ENCODE measurements around the gene TGFB1.

TGFB1 gene

DNA sequence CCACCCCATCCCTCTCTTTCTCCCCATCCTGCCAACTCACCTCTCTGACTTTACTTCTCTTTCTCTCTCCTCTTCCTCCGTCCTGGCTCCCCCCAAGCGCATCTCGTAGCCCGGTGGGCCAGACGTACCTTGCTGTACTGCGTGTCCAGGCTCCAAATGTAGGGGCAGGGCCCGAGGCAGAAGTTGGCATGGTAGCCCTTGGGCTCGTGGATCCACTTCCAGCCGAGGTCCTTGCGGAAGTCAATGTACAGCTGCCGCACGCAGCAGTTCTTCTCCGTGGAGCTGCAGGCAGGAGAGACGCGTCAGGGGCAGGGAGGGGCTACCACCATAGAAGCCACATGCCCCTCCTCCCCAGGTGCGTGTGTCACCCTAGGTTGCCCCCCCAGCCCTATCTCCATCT, 21.7 kb downstream of the TGFB1 start:
- Histone ChIP-seq H4K20me1 (ENCODE audit: insufficient read depth) (no peaks in the 10 kb centered on the region), H3K9ac (no peak overlapping the region), H3K27me3 (ENCODE audit: insufficient read depth, low read depth) (no peaks in the 10 kb centered on the region), H3K79me2 (ENCODE audit: insufficient read depth, low read depth) (0 out of 2 replicates have a peak, but pooled peaks cover 12% of the 10 kb centered on the region), H3K4me3 (IDR thresholded peaks at IDR 0.05; ENCODE audit: insufficient read depth, low read depth, low read length) (no peak overlapping the region), H3K4me1 (ENCODE audit: low read depth, poor library complexity, severe bottlenecking) (peaks cover 26% of the 10 kb centered on the region), H3K4me2 (no peak overlapping the region), H3K36me3 (ENCODE audit: insufficient read depth) (peaks cover 5% of the 10 kb centered on the region; the same call in 1 of the 2 replicates), H2AFZ (ENCODE audit: low read depth) (no peak overlapping the region), H3K27ac (no peak overlapping the region)
- TF ChIP-seq, protein P1, sequence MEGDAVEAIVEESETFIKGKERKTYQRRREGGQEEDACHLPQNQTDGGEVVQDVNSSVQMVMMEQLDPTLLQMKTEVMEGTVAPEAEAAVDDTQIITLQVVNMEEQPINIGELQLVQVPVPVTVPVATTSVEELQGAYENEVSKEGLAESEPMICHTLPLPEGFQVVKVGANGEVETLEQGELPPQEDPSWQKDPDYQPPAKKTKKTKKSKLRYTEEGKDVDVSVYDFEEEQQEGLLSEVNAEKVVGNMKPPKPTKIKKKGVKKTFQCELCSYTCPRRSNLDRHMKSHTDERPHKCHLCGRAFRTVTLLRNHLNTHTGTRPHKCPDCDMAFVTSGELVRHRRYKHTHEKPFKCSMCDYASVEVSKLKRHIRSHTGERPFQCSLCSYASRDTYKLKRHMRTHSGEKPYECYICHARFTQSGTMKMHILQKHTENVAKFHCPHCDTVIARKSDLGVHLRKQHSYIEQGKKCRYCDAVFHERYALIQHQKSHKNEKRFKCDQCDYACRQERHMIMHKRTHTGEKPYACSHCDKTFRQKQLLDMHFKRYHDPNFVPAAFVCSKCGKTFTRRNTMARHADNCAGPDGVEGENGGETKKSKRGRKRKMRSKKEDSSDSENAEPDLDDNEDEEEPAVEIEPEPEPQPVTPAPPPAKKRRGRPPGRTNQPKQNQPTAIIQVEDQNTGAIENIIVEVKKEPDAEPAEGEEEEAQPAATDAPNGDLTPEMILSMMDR (conservative IDR thresholded peaks at IDR 0.05; ENCODE audit: low read depth, low read length), result no peak

DNA sequence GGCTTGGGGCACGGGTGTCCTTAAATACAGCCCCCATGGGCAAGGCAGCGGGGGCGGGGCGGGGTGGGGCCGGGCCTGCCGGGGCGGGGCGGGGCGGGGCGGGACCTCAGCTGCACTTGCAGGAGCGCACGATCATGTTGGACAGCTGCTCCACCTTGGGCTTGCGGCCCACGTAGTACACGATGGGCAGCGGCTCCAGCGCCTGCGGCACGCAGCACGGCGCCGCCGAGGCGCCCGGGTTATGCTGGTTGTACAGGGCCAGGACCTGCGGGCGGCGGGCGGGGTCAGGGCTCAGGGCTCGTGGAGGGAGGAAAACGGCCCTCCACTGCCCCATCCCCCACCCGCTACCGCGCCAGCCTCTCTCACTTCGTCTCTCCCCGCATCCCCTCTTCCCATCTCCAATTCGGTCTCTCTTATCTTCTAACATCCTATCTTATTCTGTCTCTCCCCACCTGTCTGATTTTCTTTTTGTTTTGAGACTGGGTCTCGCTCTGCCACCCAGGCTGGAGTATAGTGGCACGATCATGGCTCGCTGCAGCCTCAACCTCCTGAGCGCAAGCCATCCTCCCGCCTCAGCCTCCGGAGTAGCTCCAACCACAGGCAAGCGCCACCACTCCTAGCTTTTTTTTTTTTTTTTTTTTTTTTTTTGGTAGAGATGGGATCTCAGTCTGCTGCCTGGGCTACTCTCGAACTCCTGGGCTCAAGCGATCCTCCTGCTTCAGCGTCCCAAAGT, 22.6 kb downstream of the TGFB1 start:
- Histone ChIP-seq H3K4me3 (IDR thresholded peaks at IDR 0.05; ENCODE audit: insufficient read depth, low read depth, low read length) (no peak overlapping the region), H3K4me1 (ENCODE audit: low read depth, poor library complexity, severe bottlenecking) (peaks cover 35% of the 10 kb centered on the region), H3K27ac (no peak overlapping the region), H3K36me3 (ENCODE audit: insufficient read depth) (no peaks in the 10 kb centered on the region; the same call in 1 of the 2 replicates), H2AFZ (ENCODE audit: low read depth) (no peak overlapping the region), H3K79me2 (ENCODE audit: insufficient read depth, low read depth) (peaks cover 21% of the 10 kb centered on the region), H4K20me1 (ENCODE audit: insufficient read depth) (no peaks in the 10 kb centered on the region), H3K9ac (no peak overlapping the region), H3K4me2 (no peak overlapping the region), H3K27me3 (ENCODE audit: insufficient read depth, low read depth) (no peaks in the 10 kb centered on the region)
- TF ChIP-seq, protein P1 (conservative IDR thresholded peaks at IDR 0.05; ENCODE audit: low read depth, low read length), result no peak

DNA sequence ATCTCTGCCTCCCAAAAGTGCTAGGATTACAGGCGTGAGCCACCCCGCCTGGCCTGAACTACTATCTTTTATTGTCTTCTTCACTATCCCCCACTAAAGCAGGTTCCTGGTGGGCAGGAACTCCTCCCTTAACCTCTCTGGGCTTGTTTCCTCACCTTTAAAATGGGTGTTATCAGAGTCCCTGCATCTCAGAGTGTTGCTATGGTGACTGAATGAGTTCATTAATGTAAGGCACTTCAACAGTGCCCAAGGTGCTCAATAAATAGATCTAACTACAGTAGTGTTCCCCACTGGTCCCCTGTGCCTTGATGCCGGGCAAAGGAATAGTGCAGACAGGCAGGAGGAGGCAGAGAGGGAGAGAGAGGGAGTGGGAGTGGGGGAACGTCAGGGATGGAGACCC, 23.2 kb downstream of the TGFB1 start:
- H3K36me3 ChIP-seq (ENCODE audit: insufficient read depth), result no peaks in the 10 kb centered on the region; the same call in 1 of the 2 replicates

DNA sequence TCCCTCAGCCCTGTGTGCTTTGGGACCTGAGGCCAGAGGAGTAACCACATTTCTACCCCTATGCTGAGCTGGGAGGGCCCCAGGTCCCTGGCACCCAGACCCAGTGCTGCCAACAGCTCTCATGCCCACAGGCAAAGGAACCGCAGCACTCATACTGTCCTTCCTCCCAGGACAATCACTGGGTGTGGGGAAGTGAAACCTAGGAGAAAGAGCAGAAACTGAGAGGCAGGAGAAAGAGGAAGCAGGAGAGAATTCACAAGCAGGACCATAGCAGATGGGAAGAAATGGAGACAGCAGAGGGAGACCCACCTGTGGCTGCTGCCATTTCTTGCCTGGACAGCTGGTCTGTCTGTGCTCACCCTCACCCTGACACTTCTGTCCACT, 24.9 kb downstream of the TGFB1 start:
- peaks cover 23% of the 10 kb centered on the region for H3K79me2 ChIP-seq (ENCODE audit: insufficient read depth, low read depth)
- TF ChIP-seq, protein P1 (conservative IDR thresholded peaks at IDR 0.05; ENCODE audit: low read depth, low read length), result no peak
- H3K4me3 ChIP-seq (IDR thresholded peaks at IDR 0.05; ENCODE audit: insufficient read depth, low read depth, low read length), result no peak overlapping the region
- H3K4me1 ChIP-seq (ENCODE audit: low read depth, poor library complexity, severe bottlenecking), result peaks cover 41% of the 10 kb centered on the region
- no peak overlapping the region for H3K4me2 ChIP-seq
- H2AFZ ChIP-seq (ENCODE audit: low read depth), result no peak overlapping the region
- H4K20me1 ChIP-seq (ENCODE audit: insufficient read depth), result no peaks in the 10 kb centered on the region
- H3K9ac ChIP-seq, result no peak overlapping the region
- no peaks in the 10 kb centered on the region; the same call in 1 of the 2 replicates for H3K36me3 ChIP-seq (ENCODE audit: insufficient read depth)
- H3K27ac ChIP-seq, result peak overlapping the region; percentile 88; the same call in 1 of the 2 replicates
- H3K27me3 ChIP-seq (ENCODE audit: insufficient read depth, low read depth), result no peaks in the 10 kb centered on the region

More for the DNA sequence above, 23.2 kb downstream of the TGFB1 start:
- H3K27ac ChIP-seq, result no peak overlapping the region
- H3K9ac ChIP-seq, result no peak overlapping the region
- H2AFZ ChIP-seq (ENCODE audit: low read depth), result no peak overlapping the region
- no peaks in the 10 kb centered on the region for H4K20me1 ChIP-seq (ENCODE audit: insufficient read depth)
- no peak overlapping the region for H3K4me2 ChIP-seq
- H3K4me3 ChIP-seq (IDR thresholded peaks at IDR 0.05; ENCODE audit: insufficient read depth, low read depth, low read length), result no peak overlapping the region
- peaks cover 41% of the 10 kb centered on the region for H3K4me1 ChIP-seq (ENCODE audit: low read depth, poor library complexity, severe bottlenecking)
- H3K79me2 ChIP-seq (ENCODE audit: insufficient read depth, low read depth), result peaks cover 23% of the 10 kb centered on the region
- TF ChIP-seq, protein P1 (conservative IDR thresholded peaks at IDR 0.05; ENCODE audit: low read depth, low read length), result no peak
- H3K27me3 ChIP-seq (ENCODE audit: insufficient read depth, low read depth), result no peaks in the 10 kb centered on the region
